Astrocyte of the hippocampus (primary cell): ENCODE data around the gene PCDH11Y.
"Not testable (repeated sequence)": the region's sequence is repeated elsewhere in the genome, so short reads cannot be mapped to it uniquely, and the experiment has no call there.

Experiments
- DNase-seq: peaks from one replicate; pipeline ENCODE4 v3.0.0; 2011; ENCODE audit warnings: low read depth, low spot score

Gene PCDH11Y

GRCh38 chrY:5000057-5000456, at the start of gene PCDH11Y:
TSS of gene PCDH11Y (plus strand) at chrY:5000296. CDS start at chrY:5057100, 56,804 bp downstream.
- not testable (repeated sequence) for DNase-seq

- DNase-seq = not testable (repeated sequence)
Measured at GRCh38 chrY:4967894-4968293, 32.2 kb upstream of the PCDH11Y start.

- DNase-seq = not testable (repeated sequence)
Measured at GRCh38 chrY:4991743-4992400, 8.2 kb upstream of the PCDH11Y start.

- DNase-seq = not testable (repeated sequence)
Measured at GRCh38 chrY:4994892-4995291, 5.2 kb upstream of the PCDH11Y start.

- DNase-seq = not testable (repeated sequence)
Measured at GRCh38 chrY:5002476-5003184, 2.5 kb downstream of the PCDH11Y start.

GRCh38 chrY:5038972-5039523, 39.0 kb downstream of the PCDH11Y start:
- not testable (repeated sequence) for DNase-seq

- DNase-seq = not testable (repeated sequence)
Measured at GRCh38 chrY:5083017-5083416, 82.9 kb downstream of the PCDH11Y start.

- DNase-seq = not testable (repeated sequence)
Measured at GRCh38 chrY:5182998-5183397, 182.9 kb downstream of the PCDH11Y start.

GRCh38 chrY:5215116-5215515, 215.0 kb downstream of the PCDH11Y start:
- DNase-seq = not testable (repeated sequence)

GRCh38 chrY:5324931-5325330, 324.8 kb downstream of the PCDH11Y start:
- DNase-seq = not testable (repeated sequence)

- DNase-seq = not testable (repeated sequence)
Measured at GRCh38 chrY:5342220-5342619, 342.1 kb downstream of the PCDH11Y start.

GRCh38 chrY:5543705-5544104, 543.6 kb downstream of the PCDH11Y start:
- not testable (repeated sequence) for DNase-seq

- DNase-seq = not testable (repeated sequence)
Measured at GRCh38 chrY:5638589-5638988, 638.5 kb downstream of the PCDH11Y start.

GRCh38 chrY:5679265-5679664, 679.2 kb downstream of the PCDH11Y start:
- DNase-seq = not testable (repeated sequence)

- not testable (repeated sequence) for DNase-seq
Measured at GRCh38 chrY:5708727-5709126, 708.6 kb downstream of the PCDH11Y start.

- not testable (repeated sequence) for DNase-seq
Measured at GRCh38 chrY:5709788-5710381, 709.8 kb downstream of the PCDH11Y start.

GRCh38 chrY:5761403-5761802, 761.3 kb downstream of the PCDH11Y start:
- DNase-seq = not testable (repeated sequence)

- DNase-seq = not testable (repeated sequence)
Measured at GRCh38 chrY:5776485-5776884, 776.4 kb downstream of the PCDH11Y start.
